ENCODE results near the gene SERTAD1.
A peak's percentile ranks its signal among the peaks of the same experiment; 100 is the strongest.
"Not testable (repeated sequence)": the region's sequence is repeated elsewhere in the genome, so short reads cannot be mapped to it uniquely, and the experiment has no call there.

Gene SERTAD1

DNA sequence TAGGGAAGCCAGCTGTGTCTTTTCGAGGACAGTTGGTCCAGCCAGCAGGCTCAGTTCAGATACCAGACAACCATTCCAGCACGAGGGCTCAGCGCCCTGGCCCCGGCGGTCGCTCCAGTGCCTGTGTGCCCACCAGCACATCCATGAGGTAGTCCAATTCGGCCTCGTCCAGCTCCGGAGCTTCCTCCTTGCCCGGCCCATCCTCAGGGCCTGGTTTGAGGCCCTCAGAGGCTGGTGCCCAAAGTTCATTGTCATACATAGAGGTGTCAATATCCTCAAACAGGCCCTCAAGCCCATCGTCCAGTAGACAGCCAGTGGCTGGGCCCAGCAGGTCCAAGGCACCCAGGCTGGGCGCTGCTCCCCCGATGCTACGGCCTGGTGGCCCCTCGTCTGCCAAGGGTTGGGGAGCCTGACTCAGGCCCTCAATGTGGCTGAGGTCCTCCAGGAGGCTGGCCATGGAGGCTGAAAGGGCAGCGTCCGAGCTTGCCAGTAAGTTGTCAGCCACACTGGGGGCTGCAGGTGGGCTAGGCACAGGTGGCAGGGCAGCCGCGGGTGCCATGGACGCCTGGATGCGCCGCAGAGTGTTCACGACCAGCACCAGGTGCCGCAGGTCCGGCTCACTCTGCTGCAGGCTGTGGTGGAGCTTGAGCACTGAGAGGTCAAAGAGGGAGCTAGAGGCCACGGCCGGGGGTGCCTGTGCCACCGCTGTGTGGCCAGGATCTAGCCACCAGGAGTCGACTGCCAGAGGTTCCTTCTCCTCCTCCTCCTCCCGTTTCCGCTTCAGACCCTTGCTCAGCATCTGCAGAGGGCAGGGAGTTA lies 2.8 kb downstream of the SERTAD1 start:
- DNase-seq (ENCODE audit: low read depth in 2 of 2), result no peak

- no peak for DNase-seq (ENCODE audit: low read depth in 2 of 2)
These were observed 3.6 kb downstream of the SERTAD1 start for GRCh38 chr19:40421993-40422747.

DNA sequence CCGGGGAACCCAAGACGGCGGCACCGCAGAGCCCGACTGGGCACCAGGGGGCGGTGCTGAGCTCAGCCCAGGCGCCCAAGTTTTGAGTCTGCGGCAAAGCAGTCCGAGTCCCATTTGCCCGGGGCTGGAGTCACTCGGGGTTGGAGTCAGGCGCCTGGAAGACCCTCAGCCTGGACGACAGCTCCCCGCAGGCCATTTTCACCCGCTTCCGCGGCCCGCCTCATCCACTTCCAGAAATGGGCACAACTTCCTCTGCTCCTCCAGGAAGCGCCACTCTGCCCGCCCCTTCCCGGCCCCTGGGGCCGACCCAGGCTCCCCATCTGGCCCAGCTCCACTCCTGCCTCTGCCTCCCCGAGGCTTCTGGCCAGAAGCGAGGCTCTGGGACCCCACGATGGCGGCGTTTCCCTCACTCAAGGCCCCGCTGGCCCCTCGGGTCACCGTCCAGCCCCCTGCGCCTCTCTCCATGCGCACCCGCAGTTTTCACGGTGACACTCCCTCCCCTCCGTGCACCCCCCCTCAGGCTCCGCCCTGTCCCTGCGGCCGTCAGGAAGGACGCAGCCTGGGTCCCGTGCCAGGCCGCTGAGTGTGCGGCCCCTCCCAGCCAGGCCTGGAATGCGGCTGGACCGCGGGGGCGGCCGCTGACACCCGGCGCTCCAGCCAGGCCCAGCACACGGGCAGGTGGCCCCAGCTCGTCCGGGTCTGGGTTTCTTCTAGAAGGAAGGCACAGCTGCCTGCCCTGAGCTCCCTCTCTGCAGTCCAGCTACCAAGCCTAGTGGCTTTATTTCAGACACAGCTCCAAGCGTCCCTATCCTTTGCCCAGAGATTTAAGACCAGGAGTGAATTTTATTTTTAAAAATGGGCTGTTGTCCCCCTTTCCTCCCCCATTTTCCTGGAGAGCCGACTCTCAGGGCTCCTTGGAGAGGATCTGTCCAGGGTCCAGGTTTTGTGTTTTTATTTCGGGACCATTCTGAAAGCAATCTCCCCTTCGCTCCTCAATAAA lies 4.7 kb downstream of the SERTAD1 start:
- DNase-seq (ENCODE audit: low read depth in 2 of 2), result peak; percentile 62 to 75

DNA sequence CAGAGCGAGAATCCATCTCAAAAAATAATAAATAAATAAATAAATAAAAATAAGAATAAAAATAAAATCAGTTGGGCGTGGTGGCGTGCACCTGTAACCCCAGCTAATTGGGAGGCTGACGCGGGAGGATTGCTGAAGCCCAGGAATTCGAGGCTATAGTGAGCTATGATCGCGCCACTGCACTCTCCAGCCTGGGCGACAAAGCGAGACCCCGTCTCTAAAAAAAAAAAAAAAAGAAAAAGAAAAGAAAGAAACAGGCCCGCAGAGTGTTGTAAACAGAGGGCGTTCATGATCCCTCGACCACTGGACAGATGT lies 5.4 kb downstream of the SERTAD1 start:
- no peak for DNase-seq (ENCODE audit: low read depth in 2 of 2)

- DNase-seq (ENCODE audit: low read depth in 2 of 2), result no peak
These were observed 6.0 kb downstream of the SERTAD1 start for GRCh38 chr19:40419780-40420179.

GRCh38 chr19:40419066-40419612 lies 6.7 kb downstream of the SERTAD1 start:
- no peak for DNase-seq (ENCODE audit: low read depth in 2 of 2)

DNA sequence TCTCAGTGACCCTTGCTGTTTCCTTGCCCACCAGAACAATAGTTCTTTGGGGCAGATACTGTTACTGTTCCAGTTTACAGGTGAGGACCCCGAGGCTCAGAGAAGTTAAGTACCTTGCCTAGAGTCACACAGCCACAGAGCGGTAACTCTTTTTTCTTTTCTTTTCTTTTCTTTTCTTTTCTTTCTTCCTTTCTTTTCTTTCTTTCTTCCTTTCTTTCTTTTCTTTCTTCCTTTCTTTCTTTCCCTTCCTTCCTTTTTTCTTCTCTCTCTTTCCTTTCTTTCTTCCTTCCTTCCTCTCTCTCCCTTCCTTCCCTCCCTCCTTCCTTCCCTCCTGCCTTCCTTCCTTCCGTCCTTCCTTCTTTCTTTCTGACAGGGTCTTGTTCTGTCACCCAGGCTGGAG lies 7.8 kb downstream of the SERTAD1 start:
- DNase-seq (ENCODE audit: low read depth in 2 of 2), result no peak

GRCh38 chr19:40417643-40417981 lies 8.2 kb downstream of the SERTAD1 start:
- no peak for DNase-seq (ENCODE audit: low read depth in 2 of 2)

- DNase-seq (ENCODE audit: low read depth in 2 of 2), result no peak
These were observed 8.7 kb downstream of the SERTAD1 start for GRCh38 chr19:40416918-40417642.

DNA sequence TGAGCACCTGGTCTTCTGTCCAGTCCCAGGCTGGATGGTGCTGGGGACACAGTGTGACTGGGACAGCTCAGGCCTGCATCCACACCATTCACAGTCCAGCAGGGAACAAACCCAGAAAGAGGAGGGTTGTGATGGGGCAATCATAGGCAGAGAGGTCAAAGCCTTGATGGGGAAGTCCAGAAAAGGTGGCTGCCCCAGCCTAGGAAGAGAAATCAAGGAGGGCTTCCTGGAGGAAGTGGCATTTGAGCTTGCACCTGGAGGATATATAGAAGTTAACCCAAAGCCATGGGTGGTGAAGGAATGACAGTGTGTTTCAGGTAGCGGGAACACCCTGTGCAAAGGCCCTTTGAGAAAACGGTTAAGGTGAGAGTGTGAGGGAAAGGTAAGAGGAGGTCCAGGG lies 10.0 kb downstream of the SERTAD1 start:
- no peak for DNase-seq (ENCODE audit: low read depth in 2 of 2)

DNA sequence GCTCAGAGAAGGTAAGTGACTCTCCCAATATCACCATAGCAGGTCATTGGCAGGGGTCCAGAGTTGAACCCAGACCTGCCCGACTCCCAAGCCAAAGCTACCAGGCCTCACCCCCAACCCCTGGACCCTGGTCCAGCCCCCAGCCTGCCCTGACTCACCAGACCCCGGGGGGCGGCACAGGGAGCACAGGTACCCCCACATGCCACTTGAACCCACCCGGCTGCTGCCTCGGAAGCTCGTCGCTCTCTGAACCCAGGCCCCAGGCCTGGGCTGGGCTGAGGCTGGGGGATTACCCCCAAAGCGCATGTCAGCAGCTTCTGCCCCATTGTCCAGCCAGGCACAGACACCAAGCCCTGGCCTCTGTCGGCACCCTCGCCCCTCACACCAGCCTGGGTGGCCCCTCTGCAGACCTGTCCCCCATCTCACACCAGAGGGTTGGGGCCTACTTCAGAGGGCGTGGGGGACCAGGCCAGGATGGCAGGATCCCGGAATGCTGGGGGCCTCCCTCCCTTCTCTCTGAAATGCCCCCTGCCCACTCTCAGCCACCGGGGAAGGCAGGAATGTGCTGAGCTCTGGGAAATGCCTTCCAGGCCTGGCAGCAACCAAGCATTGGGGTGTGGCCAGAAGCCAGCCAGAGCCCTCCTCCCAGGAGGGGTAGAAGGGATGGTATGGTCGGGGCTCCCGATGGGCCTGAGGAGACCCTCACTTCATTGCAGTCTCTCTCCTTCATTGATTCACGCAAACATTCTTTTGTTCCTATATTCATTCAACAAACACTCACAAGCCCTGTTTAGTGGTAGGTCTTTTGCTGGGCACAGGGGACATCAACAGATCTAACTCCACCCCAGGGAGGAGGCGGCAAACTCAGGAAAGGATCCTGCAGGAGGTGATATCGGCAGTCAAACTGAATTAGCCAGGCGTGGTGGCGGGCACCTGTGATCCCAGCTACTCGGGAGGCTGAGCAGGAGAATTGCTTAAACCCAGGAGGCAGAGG lies 11.0 kb downstream of the SERTAD1 start:
- DNase-seq (ENCODE audit: low read depth in 2 of 2), result no peak

GRCh38 chr19:40413291-40413845 lies 12.4 kb downstream of the SERTAD1 start, which contains the start of gene PRX:
Gene PRX, minus strand, starts transcription at chr19:40413378. Its CDS starts 5,446 bp downstream, at chr19:40407932.
- DNase-seq (ENCODE audit: low read depth in 2 of 2), result no peak

- no peak for DNase-seq (ENCODE audit: low read depth in 2 of 2)
These were observed 12.9 kb downstream of the SERTAD1 start for GRCh38 chr19:40412866-40413265.

DNA sequence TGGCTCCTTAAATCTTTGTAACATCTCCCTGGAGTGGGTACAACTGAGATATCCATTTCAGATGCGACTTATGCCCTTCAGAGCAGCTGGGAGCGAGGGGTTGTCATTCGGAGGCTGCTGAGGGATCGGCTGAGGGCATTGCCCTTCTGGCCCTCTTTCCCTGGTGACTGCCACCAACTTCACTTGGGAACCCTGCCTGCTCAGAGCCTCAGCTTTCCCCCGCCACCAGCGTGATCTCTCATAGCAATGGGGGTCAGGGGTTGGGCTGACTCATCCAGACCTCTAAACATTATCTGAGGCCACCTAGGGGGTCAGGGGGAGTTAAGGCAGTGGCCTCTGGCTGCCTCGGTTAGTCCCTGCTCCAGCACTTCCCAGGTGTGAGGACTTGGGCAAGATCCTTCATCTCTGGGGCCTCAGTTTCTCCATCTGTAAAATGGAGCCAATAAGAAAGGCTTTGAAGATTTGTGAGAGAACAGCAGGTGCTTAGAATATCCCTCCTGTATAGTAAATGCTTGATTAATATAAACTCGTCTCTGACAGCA lies 13.8 kb downstream of the SERTAD1 start:
- no peak for DNase-seq (ENCODE audit: low read depth in 2 of 2)

DNA sequence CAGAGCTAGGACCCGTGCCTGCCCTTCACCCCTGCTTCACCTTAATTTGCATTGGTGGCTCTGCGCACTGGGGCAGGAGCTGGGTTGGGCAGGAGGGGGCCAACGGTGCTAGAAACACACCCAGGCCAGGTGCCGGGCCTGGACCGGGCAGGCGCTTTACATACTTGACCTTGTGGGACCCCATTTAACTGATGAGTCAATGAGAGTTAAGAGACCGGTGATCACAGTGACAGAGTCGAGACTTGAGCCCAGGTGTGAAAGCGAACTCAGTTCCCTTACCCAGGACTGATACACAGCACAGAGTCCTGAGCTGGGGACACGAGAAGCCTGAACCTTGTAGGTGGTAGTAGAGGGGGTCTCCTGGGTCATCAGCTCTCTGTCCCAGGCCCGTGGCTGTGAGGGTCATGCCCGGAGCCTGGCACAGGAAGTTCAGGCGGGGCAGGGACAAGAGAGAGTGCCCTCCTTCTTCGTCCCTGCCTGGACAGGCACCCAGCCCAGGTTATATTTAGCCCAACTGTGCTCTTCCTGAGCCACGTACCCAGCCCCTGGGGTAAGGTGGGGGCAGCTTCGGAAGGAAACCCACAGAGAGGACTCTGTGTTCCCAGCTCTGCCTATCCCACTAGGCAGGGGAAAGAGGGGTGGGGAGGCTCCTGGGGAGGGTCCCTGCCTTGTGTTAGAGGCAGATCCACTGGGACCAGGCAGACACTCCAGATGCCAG lies 14.5 kb downstream of the SERTAD1 start:
- no peak for DNase-seq (ENCODE audit: low read depth in 2 of 2)

- DNase-seq (ENCODE audit: low read depth in 2 of 2), result no peak
These were observed 15.8 kb downstream of the SERTAD1 start for GRCh38 chr19:40410030-40410389.

DNA sequence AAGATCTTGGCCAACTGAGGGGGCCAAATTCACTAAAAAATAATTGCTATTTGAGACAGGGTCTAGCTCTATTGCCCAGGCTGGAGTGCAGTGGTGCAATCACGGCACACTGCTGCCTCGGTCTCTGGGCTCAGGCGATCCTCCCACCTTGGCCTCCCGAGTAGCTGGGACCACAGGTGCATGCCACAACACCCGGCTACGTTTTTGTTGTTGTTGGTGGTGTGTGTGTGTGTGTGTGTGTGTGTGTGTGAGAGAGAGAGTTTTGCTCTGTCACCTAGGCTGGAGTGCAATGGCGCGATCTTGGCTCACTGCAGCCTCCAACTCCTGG lies 17.2 kb downstream of the SERTAD1 start:
- DNase-seq (ENCODE audit: low read depth in 2 of 2), result not testable (repeated sequence)

GRCh38 chr19:40407714-40408597 lies 17.8 kb downstream of the SERTAD1 start:
- DNase-seq (ENCODE audit: low read depth in 2 of 2), result no peak
